Endothelial cell of umbilical vein (primary cell): ENCODE results near the gene TENM4.
"Not testable (repeated sequence)": the region's sequence is repeated elsewhere in the genome, so short reads cannot be mapped to it uniquely, and the experiment has no call there.

Source experiments
- POLR2A ChIP-seq: IDR thresholded peaks from 2 replicates; pipeline ENCODE4 v1.6.1; 2012; ENCODE audit warnings: low read depth, mild to moderate bottlenecking, control low read depth, low read length
- POLR2AphosphoS5 ChIP-seq: IDR thresholded peaks from 2 replicates; pipeline ENCODE4 v1.6.1; 2012; ENCODE audit warnings: low read depth, mild to moderate bottlenecking, control low read depth, low read length, moderate library complexity; ENCODE audit not compliant: insufficient read depth
- TF ChIP-seq, protein P1 (sequence below), 2 donors: IDR thresholded peaks; 1 replicate in 1 of 2; 2 replicates in 1 of 2; pipeline ENCODE4 v1.5.1; 2011; ENCODE audit warnings: low read length in 2 of 2, mild to moderate bottlenecking in 2 of 2, moderate library complexity in 2 of 2, control low read depth in 1 of 2, inconsistent platforms in 1 of 2, low read depth in 1 of 2; ENCODE audit not compliant: insufficient read depth in 1 of 2; ENCODE audit errors: extremely low read depth in 1 of 2

DNA sequence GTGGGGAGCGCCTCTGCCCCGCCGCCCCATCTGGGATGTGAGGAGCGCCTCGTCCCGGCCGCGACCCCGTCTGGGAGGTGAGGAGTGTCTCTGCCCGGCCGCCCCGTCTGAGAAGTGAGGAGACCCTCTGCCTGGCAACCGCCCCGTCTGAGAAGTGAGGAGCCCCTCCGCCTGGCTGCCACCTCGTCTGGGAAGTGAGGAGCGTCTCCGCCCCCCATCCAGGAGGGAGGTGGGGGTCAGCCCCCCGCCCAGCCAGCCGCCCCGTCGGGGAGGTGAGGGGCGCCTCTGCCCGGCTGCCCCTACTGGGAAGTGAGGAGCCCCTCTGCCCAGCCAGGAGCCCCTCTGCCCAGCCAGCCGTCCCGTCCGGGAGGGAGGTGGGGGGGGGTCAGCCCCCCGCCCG lies 249.1 kb downstream of the TENM4 start:
- TF ChIP-seq, protein P1, sequence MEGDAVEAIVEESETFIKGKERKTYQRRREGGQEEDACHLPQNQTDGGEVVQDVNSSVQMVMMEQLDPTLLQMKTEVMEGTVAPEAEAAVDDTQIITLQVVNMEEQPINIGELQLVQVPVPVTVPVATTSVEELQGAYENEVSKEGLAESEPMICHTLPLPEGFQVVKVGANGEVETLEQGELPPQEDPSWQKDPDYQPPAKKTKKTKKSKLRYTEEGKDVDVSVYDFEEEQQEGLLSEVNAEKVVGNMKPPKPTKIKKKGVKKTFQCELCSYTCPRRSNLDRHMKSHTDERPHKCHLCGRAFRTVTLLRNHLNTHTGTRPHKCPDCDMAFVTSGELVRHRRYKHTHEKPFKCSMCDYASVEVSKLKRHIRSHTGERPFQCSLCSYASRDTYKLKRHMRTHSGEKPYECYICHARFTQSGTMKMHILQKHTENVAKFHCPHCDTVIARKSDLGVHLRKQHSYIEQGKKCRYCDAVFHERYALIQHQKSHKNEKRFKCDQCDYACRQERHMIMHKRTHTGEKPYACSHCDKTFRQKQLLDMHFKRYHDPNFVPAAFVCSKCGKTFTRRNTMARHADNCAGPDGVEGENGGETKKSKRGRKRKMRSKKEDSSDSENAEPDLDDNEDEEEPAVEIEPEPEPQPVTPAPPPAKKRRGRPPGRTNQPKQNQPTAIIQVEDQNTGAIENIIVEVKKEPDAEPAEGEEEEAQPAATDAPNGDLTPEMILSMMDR (IDR thresholded peaks at IDR 0.05; ENCODE audit: extremely low read depth in 1 of 2, insufficient read depth in 1 of 2, low read depth in 1 of 2, low read length in 2 of 2): not testable (repeated sequence)
- TF ChIP-seq POLR2AphosphoS5, POLR2A: not testable (repeated sequence)
